Measurements from ENCODE around the gene BTRC.
"Not testable (repeated sequence)": the region's sequence is repeated elsewhere in the genome, so short reads cannot be mapped to it uniquely, and the experiment has no call there.

The BTRC gene
- 10.7 to 32.6 (median 23.2) reads per million in 18 experiments for total RNA-seq

DNA sequence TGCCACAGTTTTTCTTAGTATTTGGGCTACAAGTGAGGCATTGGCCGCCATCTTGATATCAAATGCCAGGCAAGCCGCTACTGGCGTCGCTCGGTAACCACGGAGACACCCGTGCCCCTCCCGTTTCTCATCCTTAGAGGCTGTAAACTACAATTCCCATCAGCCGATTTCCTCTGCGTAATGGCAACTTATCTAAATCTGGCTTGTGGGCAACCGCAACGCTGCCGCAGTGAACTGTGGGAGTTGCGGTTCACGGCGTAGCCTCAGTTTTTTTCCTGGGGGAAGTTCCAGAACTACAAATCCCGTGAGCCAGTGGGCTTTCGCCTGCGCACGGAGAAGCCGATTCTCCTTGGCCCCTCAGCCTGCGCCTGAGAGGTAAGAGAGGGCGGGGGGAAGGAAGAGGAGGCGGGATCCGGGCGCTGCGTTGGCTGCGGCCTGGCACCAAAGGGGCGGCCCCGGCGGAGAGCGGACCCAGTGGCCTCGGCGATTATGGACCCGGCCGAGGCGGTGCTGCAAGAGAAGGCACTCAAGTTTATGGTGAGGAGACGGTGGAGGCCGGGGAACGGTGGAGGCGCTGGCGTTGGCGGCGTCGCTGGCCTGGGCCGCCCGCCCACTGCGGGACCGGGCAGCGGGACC lies at the start of gene BTRC:
TSS of gene BTRC (plus strand) at position 474 of the 636 bp plus-strand sequence. CDS start at position 490, 16 bp downstream.
- DNase-seq: peak; percentile 99 to 100

DNA sequence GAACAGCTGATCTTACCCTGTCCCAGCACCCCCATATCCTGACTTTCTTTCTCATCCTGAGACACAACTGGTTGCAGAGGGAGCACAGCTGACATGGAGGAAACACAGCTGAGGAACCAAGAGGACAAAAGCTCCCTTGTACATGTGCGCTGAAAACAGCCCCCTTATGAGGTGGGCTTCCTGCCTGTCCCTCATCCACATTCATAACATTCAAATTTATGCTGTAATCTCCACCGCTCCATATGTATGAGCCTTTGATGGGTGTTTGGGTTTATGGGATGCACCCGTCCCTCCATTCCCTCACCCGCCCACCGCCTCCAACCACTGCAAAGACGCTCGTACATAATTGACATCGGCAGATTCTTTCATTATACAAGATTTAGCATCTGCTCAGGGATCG lies 49.6 kb upstream of the BTRC start:
- DNase-seq: no peak

DNA sequence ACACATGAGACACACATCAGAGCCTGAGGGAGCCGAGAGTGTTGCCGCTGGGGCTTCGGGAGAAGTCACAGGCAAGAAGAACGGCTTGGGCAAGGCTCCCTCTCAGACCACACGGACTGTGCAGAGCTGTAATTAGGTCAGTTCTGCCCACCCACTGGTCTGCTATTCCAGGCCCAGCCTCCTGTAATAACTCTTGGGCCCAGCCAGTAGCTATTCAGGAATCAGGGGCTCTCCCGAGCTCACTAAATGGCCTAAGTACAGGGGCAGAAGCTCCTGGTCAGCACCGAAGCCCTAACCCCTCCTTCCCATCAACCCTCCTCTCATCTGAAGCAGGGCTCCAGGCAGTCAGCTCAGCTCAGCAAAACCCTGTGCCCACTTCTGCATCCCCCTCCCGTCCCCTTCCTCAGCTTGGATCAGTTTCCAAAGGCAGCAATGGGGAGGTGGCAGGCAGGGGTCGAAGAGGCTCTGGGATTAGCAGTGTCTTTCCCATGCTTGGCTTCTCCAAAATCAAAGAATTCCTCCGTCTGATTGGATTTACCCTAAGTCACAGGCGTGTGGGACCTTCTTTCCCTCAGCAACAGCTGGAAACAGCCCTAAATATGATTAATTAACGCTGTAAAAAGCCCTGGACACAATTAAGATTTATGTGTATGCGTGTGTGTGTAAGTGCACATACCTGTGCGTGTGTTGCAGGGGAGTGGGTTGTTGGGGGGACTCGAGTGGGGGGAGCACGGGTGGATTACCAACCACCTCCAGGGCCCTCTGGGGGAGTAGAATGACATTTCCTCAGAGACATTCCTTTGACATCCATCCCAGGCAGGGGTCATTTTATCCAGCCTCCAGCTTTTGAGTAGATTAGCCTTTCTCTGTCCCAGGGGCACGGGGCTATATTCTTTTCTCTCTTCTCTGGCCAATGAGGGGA lies 48.4 kb upstream of the BTRC start:
- no peak for DNase-seq

DNA sequence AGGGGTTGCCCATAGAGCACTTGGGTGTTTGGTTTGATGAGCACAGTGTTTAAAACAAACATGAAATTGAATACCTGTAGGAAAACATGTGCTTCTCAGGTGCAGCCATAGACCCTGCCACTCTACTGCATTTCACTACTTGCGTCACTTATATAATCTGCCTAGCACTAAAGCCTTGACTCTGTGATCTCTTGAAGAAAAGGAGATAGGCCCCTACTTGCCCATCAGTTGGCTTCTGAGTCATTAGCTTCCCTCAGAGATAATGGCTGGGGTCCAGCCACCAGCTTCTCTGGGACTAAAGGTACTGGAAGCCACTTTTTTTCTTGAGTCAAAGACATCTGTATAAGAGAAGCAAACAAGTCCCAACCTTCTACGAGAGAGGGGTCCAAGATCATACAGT lies 45.9 kb upstream of the BTRC start:
- no peak for DNase-seq

DNA sequence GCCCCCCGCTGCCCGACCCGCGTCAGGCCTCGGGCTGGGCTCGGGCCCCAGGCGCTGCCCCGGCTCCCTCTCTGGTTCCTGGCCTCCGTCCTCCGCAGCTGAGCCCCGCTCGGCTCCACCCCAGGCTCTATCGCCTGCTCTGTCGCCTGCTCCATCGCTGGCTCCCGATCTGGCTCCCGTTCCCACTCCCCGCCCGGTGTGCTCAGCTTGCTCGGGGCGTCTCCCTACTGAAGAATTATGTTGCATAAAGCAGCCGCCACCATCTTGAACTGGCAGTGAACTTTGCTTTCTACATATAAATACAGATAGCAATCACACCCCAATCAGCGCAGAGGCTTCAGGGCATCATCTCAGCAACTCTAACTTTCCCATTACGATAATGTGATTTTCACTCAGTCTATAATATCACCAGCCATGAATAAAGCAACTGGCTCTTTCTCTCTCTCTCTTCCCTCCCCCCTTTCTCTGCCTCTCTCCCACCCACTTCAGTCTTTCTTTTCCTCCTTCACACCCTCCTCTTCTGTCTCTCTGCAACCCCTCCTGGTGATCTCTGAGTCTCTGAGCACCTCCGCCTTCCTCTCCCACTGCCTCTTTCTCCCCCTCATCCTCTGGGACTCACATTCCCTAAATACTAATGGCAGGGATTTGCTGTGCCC lies 43.3 kb upstream of the BTRC start:
- DNase-seq: no peak

DNA sequence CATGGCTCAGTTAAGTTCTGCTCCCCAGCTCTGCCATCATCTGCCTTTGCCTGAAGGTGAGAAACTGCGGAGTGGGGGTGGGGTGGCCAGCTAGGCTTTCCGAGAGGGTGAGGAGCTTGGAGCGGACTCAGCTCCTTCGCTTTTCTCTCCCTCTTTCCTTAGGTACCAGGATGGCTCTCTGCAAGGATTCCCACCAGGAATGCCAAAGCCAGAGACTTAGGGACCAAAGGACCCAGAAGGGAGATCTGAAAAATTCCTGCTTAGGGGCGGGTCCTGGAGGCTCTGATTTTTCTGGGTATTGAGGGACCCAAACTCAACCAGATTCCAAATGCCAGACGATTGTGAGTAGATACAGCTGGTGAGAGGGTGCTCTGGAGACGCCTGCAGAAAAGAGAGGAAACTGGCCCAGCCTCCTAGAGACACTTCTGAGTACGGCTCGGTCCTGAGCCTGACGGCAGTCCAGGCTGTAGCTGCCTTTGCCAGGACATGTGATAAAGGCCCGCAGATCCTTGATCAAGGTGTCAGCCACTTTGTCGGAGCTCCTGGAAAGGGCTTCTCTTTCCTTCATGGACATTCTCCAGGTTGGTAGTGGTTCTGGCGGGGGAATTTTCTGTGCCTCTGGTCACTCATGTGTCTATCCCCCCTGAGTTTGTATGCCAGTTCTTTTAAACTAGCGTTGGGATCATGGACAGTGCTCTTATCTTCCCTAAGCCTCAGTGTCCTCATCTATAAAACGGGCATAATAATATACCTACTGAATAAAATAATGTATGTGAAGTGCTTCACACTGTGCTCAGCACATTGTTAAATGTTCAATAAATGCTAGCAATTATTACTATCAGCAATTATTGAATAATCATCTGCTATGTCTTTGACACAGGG lies 42.5 kb upstream of the BTRC start:
- no peak for DNase-seq

DNA sequence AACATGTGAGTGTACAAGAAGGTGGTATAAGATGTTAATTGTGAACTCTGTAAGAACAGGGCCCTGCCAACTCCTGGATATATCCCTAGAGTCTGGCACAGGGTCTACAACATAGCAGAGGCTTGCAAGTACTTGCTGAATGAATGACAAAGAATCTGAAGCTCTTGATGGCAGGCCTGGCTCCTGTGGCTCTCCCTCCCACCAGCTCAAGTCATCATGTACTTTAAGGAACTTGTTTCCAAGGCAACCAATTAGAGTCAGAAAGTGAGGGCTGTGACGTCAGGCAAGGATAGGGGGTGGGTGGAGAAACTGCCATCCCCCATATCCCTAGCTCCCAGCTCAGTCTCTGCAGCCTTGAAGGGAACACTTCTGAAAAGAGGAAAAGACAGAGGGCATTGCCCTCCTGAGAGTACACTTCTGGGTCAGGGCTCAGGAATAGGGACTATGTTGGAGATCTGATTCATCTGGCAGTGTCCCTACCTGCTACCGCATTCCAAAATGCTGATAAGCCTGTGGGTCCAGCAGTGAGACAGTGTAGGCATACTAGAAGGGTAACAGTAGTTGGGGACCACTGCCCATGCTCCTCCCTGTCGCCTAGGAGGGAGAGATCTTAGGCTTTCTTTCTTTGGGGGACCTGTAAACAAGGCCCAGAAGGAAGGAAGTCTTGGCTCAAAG lies 34.6 kb upstream of the BTRC start:
- DNase-seq: peak; percentile 13 to 52

DNA sequence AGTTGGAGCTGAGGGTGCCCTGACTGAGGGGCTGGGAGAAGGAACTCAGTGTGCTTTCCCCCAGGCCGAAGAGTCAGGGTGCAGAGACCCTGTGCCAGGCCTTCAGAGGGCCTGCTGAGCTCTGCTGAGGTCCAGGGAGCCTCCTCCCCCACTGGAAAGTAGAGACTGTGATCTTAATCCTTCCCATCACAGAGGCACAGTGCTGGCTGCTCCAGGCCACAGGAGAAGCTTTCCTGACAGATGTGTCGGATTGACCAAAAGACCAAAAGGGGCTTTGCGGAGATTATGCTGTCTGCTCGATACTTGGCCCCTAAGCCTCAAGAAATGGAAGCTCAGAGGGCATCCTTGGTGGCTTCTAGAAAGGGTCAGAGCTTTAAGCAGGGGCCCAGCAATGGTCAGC lies 32.9 kb upstream of the BTRC start:
- no peak for DNase-seq

DNA sequence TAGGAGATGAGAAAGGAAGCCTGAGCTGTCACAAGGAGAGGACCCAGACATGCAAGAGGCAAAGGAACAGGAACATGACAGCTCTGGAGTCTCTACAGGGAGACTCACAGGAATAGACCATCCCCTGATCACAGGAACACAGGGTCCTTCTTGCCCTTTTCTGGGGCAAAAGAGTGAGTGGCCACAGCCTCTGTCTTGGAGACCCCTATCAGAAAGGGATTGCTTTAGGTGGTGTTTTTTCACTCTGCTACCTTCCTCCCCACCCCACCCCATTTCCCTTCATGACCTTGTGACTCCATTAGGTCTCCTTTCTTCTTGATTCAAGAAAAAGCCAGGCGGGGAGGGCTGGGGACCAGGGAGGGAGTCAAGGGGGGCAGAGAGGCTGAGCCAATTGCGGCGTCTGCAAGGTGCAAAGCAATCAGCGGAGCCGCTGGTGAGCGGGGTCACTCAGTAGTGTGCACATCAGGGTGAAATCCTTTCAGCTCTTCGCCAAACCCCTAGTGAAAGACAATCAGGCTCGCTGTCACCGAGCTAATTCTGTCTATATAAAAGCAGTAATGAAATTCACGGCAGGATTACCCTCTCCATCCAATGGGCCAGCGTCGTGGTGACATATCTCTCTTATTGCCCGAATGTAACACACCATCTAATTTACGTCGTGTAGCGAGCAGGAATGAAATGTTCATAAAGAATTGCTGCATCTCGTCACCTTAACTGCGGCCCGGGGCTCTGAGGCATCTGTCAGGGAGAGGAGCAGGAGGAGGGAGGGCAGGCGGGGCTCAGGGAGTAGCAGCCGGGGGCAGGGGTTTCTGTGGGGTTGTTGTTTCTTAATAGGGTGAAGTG lies 31.5 kb upstream of the BTRC start:
- no peak for DNase-seq

DNA sequence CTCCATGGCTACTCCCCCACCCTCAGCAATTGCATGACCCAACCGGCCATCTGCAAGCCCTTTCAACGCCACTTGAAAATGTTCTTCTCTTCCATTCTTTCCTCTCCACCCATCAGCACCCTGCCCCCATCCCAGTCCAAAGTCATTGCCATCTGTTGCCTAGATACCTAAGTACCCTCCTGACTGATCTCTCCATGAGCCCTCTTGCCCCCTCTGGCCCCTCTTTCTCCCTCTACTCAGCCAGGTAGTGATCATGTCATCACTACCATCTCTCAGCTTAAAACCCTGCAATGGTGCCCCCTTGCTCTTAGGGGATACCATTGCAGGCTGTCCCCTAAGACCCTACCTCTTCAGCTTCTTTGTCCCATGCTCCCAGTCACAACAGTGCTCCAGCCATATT lies 30.5 kb upstream of the BTRC start:
- no peak for DNase-seq

DNA sequence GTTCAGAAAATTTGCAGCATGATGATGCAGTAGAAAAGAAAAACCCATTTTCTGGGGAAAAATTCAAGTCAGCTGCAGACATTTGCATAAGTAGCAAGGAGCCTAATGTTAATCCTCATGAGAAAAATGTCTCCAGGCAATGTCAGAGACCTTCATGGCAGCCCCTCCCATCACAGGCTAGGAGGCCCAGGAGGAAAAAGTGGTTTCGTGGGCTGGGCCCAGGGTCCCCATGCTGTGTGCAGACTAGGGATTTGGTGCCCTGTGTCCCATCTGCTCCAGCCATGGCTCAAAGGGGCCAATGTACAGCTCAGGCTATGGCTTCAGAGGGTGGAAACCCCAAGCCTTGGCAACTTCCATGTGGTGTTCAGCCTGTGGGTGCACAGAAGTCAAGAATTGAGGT lies 26.5 kb upstream of the BTRC start:
- DNase-seq: not testable (repeated sequence)

DNA sequence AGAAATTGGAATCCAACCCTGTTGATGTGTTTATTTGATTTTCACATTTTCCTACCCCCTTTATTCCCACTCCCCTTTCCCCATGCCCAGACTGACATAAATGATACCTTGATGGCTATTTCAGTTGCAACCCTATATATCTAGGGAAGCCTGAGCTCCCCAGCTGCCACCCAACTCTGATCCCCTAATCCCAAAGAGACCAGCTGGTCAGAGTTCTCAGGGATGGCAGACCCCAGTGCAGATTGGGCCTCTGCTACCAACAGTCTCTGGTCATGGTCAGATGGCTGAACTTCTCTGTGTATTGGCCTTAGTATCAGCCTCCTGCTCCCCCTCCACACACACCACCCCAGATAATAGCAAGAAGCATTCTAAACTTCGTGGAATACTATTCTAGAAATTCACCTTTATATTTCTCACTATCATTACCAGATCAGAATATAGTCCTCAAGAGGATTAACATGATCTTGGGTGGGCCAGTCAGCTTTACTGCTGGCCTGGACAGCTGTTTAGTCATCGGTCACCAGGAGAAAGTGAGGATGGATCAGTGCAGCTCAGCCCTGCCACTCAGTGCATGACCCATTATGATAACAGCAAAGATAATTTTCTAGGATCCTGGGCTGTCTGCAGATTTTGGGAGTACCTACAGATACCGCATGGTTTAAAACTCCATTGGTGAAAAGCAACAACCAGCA lies 24.5 kb upstream of the BTRC start:
- no peak for DNase-seq

DNA sequence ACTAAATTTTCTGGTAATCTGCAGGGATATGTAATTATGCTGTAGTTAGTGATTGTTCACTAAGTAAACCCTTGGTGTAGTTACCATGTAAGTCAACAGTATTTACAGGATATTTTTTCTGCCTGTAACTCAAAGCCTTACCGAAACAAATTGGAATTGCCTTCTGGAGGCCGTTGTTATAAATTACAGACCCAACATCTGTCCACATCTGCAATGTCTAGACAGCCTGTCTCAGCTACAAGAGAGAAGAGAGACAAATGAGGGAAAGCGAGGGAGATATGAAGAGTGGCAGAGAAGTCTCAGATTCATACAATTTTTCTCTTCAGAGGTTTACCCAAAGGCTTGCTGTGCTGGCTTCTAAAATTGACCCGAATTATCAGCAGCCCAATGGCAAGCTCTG lies 23.7 kb upstream of the BTRC start:
- DNase-seq: no peak

DNA sequence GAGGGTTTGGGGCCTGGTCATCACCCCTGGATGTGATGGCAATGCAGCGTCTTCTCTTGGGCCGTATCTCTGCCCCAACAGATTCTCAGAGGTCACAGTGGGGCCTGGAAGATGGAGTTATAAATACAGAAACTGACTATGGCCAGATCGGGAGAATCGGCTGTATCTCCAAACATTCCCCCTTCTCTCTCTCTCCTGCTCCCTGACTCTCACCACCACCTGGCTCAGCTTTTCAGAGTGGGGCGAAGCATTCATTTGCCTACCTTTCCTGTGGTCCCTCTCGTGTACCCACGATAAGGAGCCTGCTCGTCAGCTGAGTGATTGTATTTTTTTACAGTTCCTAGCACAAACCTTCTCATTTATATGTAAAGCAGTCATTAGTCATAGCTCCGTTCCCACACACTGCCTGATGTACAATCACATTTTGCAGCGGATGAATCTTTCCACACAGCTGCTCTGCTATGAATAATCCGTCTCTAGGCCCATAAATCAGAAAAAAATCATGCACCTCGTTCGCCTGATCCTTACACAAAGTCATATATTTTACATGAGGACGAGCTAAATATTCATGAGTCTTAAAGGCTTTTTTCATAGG lies 23.2 kb upstream of the BTRC start:
- no peak for DNase-seq

DNA sequence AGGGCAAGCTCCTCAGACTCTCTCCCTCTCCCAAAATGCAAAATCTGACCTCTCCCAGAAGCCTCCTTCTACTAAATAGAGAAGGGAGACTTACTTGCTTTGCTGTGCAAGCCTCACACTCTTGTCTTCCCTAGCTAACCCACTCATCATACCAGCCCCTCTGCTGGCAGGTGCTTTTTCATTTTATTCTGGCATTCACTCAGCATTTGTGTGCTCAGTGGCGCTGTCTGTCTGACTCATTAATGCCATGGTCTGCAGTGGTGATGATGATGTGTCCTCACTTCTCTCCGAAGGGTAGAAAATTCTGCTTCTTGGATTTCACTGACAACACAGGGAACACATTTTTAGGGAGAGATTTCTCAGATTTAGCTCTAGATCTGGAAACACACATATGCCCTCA lies 22.0 kb upstream of the BTRC start:
- DNase-seq: no peak

DNA sequence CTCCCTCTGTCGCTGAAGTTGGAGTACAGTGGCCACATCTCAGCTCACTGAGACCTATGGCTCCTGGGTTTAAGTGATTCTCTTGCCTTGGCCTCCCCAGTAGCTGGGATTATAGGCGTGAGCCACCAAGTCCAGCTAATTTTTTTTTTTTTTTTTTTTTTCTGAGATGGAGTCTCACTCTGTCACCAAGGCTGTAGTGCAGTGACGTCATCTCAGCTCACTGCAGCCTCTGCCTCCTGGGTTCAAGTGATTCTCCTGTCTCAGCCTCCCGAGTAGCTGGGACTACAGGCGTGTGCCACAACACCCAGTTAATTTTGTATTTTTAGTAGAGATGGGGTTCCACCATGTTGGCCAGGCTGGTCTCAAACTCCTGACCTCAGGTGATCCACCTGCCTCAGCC lies 19.7 kb upstream of the BTRC start:
- not testable (repeated sequence) for DNase-seq

DNA sequence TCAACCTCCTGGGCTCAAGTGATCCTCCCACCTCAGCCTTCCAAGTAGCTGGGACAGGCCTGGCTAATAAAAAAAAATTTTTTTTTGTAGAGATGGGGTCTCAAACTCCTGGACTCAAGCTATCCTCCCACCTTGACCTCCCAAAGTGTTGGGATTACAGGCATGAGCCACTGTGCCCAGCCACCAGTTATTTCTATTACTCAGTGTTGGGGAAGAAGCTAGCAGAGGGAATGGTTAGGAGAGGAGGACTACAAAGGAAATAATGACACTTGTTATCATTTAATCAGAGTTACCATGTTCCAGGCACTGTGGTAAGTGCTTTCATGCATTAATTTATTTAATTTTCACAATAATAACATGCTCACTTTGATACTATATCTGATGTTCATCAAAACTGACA lies 17.6 kb upstream of the BTRC start:
- DNase-seq: no peak

DNA sequence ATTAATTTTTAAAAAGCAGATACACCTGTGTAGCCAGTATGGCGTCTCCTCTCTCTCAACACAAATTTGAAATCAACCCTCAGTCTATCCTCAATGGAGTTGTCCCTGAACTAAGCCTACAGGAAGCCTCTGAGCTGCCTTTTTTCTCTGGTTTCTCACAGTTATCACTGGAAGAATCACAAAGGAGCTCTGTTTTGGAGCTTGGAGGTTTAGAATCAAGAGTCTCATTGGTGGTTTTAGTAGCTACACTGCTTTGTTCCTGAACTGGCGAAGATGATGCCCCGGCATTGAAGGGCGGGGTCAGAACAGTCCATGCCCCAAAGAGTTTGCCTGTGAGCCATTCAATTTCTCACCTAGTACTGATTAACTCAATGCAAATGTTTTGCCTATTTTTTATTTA lies 16.1 kb upstream of the BTRC start:
- DNase-seq: no peak

DNA sequence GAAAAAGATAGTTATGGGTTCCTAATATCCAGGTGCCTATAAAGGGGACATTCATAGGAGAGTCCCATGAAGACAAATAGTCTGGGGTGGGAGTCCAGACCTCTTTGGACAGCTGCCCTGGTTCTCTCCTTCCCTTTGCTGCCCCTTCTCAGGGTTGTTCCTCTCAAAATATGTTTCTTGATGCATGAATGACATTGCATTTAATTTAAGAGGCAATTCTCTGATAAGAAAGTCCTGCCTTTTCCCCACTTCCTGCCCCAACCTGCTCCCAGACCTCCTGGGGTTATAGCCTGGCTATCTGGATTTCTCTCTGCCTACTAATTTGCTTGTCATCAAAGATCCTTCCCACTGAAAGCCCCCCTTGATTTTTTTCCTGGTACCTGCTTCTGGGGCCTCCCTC lies 12.5 kb upstream of the BTRC start:
- no peak for DNase-seq

DNA sequence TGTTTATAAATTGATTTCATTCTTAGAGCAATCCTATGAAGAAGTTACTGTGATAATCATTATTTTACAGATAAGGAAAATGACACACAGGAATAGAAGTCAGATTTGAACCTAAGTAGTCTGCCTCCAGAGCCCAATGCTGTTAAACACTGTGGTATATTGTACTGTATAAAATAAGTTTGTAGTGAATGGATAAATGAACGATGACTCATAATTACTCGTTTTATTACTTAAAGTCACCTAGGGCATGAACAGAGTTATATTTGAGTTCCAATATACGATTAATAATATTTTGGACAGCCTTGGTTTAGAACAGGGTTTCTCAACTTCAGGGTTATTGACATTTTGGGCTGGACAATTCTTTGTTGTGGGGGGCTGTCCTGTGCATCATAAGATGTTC lies 7.8 kb upstream of the BTRC start:
- no peak for DNase-seq

All from inflammatory macrophage (primary cell).